HG02759 (cell line): ENCODE results near the gene COA5.

Source experiments
- ATAC-seq: cut with Tn5 transposase; IDR thresholded peaks from one replicate; pipeline ENCODE4 v1.9.1; 2021; ENCODE audit warnings: mild to moderate bottlenecking, moderate library complexity; ENCODE audit not compliant: unreplicated experiment

Gene COA5, protein sequence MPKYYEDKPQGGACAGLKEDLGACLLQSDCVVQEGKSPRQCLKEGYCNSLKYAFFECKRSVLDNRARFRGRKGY

GRCh38 chr2:98608116-98608961 lies at the start of gene COA5, which contains the start of gene UNC50:
Gene COA5, minus strand, starts transcription at chr2:98608512. Its CDS starts 107 bp downstream, at chr2:98608405.
Gene UNC50, plus strand, starts transcription at chr2:98608589. Its CDS starts 1,171 bp downstream, at chr2:98609760.
- peak; percentile 92 for ATAC-seq

DNA sequence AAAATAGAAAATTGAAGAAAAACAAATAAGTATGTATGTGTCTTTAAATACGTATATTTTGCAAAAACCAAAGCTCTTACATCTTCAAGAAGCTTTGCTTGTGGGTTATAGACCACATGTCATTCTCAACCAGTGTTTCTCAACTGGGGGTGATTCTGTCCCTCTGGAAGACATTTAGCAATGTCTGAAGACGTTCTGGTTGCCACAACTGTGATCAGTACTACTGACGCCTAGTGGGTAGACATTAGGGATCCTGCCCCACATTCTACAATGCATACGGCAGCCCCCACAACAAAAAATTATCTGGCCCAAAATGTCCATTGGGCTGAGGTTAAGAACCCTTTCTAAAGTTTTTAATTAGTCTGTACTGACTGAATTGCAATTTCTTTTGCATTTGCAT lies 48.5 kb upstream of the COA5 start:
- ATAC-seq = no peak

- no peak for ATAC-seq
Measured at GRCh38 chr2:98654699-98655495, 46.6 kb upstream of the COA5 start.

- ATAC-seq = no peak
Measured at GRCh38 chr2:98650998-98651397, 42.7 kb upstream of the COA5 start.

DNA sequence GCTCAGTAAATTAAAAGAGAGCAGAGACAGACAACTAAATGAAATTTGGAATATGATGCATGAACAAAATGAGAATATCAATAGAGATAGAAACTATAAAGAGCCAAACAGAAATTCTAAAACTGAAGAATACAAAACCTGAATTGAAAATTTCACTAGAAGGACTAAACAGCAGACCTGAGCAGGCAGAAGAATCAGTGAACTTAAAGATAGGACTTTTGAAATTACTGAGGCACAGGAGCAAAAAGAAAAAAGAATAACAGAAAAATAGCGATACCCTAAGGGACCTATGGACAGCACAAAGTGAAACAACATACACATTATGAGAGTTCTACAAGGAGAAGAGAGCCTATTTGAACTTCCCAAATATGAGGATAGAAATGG lies 41.7 kb upstream of the COA5 start:
- ATAC-seq = no peak

- peak; percentile 89 for ATAC-seq
Measured at GRCh38 chr2:98649135-98649991, 41.1 kb upstream of the COA5 start.

- no peak for ATAC-seq
Measured at GRCh38 chr2:98648451-98648850, 40.1 kb upstream of the COA5 start.

- ATAC-seq = no peak
Measured at GRCh38 chr2:98647636-98648035, 39.3 kb upstream of the COA5 start.

DNA sequence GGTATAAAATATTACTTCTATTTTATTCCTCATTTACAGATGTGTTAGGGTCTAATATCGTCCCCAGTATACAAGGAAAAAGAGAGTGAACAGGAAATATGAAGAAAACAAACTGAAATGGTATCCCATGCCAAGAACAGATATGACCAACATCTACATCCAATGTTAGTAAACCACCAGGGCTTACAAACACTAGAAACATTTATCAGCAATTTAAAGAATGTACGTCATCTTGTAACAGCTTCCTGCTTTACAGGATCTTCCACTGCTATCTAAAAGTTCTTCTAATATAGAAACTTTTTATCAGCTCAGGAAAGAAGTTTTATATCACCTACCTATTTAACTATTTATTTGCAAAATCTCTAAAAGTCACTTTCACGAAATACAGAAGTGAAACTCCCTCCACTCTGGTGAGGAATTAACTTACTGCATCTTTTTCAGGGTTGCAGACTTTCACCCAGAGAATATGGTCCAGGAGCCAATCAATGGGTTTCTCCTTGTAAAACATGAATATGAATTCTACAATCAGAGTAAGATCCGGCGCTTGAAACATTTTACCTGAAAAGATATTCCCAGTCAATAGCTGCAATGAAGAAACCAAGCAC lies 35.3 kb upstream of the COA5 start:
- no peak for ATAC-seq

- ATAC-seq = peak; percentile 66
Measured at GRCh38 chr2:98637401-98638147, 29.3 kb upstream of the COA5 start.

DNA sequence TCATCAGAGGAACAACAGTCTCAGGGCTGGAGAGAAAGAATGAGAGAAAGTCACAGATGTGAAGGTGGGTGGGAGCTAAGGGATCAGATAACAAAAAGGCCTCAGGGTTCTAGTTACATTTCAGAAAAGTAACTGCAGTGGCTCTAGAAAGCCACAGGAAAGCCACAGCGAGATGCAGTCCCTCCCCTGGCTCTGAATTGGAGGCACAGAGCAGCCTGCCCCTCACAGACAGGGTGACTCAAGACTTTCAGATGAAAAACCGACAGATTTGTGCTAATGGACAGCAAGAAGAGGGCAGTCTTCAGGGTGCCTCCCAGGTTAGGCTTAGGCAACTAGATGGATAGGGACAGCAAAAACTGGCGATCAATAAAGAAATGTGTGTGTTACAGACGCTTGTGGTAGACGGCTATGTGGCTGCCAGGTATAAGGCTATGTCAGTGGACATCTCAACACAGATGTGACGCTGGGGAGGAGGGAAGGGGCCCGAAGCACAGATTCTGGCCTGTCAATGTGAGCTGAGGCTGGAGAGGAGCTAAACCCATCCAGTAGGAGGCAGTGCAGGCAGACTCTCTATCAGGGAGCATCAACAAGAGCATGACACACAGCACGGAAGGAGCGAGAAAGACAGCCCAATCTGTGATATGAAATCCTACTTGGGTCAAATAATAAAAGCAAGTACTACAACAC lies 26.2 kb upstream of the COA5 start:
- no peak for ATAC-seq

- ATAC-seq = no peak
Measured at GRCh38 chr2:98632351-98632750, 24.0 kb upstream of the COA5 start.

DNA sequence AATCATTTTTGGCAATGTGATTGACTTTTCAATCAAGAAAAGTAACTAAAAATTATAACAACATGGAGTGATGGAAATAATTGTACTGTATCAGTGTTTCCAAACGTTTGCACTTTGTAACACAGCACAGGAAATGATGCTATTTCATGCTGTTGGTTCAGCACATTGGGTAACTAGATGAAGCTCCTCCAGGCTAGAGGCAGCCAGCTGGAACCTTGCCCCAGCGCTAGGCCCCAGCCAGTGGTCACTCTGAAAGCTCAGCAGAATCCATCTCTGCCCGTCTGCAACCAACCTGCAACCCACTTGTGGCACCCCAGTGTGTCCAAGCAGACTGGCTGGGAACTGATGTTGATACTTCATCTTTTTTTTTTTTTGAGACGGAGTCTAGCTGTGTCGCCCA lies 15.3 kb upstream of the COA5 start:
- ATAC-seq = no peak

DNA sequence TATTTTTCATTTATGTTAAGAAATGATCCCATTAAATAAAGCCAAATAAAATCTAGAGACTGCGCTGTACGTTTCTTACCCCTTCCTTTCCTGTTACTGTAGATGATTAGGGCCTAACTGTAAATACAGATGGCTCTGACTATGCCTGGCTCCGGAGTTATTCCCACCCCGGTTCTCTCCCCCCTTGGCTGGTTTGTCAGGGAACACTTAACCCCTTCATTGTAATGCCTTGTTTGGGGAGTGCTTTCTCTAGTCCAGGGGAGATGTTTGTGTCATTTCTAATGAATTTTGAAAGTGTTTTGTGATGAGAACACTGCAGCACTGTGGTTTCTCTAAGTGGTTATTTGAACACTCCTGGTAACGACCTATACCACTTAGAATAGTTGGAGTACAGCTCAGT lies 8.8 kb upstream of the COA5 start:
- ATAC-seq = no peak

GRCh38 chr2:98615481-98615880 lies 7.2 kb upstream of the COA5 start:
- no peak for ATAC-seq

DNA sequence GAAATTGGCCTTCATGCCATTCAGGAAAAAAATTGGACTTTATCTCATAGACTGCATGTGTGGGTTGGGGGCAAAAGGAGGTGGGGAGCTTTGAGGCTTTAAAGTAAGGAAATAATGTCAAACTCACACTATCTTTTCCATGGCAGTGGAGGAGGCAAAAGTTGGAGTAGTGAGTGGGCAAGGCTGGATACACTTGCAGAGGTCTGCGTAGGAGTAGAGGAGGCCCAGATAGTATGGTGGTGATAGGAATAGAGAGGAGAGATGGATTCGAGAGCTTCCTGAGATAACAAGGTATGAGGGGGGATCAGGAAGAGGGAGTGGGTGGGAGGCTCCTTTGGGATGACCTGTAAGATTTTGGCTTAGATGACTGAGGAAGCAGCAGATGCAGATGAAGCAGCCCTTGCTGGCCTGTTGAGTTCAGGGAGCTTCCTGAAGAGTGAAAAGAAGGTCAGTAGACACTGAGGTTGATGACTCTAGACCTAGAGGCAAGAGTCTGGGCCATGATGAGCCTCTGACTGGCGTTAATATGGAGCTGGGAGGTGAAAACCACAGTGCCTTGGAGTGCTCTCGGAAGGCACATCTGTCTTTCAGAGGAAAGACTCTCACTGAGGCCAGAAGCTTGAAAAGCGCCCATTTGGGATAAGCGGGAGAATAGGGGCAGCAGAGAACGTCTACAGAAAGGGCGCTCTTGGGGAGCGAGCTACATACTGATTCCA lies 5.9 kb upstream of the COA5 start:
- no peak for ATAC-seq

DNA sequence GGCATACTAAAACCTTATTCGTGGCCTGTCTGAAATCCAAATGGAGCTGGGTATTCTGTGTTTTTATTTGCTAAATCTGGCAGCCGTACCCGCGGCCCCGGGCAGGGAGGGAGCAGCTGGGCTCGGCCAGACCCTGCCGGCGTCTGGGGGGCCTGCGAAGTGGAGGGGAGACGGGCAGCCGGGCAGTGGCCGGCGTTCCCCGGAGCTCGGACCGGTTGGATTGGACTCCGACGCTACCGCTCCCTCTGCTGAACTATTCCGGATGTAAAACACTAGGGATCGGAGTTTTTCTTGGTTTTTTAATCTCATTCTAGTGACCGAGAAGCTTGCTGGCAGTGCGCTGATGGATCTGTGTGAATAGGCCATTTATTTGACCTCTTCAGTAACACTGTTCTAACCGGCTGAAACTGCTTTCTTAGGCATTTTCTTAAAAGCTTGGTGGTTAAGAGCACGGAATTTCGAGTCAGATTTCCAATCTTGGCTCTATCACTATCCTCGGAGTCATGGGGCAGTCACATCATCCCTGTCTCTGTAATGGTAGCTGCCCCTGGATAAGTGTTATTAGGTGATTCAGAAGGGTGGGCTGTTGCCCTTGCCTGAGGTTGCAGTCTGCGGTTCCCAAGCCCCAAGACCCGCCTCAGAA lies 771 bp upstream of the COA5 start:
- ATAC-seq = peak; percentile 7

- no peak for ATAC-seq
Measured at GRCh38 chr2:98607741-98608115, 584 bp downstream of the COA5 start.
